IPS-15b (cell line): ENCODE measurements around the gene PTPRZ1.

Experiments used
- H3K27me3 ChIP-seq: one replicate; pipeline ENCODE4 v1.6.1; 2013; ENCODE audit warnings: low read length; ENCODE audit not compliant: control insufficient read depth, insufficient read depth
- H3K36me3 ChIP-seq: one replicate; pipeline ENCODE4 v1.6.1; 2013; ENCODE audit warnings: low read length; ENCODE audit not compliant: control insufficient read depth, insufficient read depth
- H3K4me1 ChIP-seq: one replicate; pipeline ENCODE4 v1.6.1; 2013; ENCODE audit warnings: mild to moderate bottlenecking, low read length; ENCODE audit not compliant: control insufficient read depth, insufficient read depth
- H3K4me3 ChIP-seq: one replicate; pipeline ENCODE4 v1.5.1; 2013; ENCODE audit warnings: low read depth, low read length
- H3K9ac ChIP-seq: one replicate; pipeline ENCODE4 v1.6.1; 2013; ENCODE audit warnings: low read depth, mild to moderate bottlenecking, low read length
- H3K9me3 ChIP-seq: one replicate; pipeline ENCODE4 v1.6.1; 2013; ENCODE audit warnings: mild to moderate bottlenecking, low read length; ENCODE audit not compliant: control insufficient read depth, insufficient read depth

Gene PTPRZ1

GRCh38 chr7:121961089-121961867 is 88.3 kb downstream of the PTPRZ1 start:
- no peak overlapping the region for H3K4me3 ChIP-seq
- peaks cover 24% of the 10 kb centered on the region for H3K4me1 ChIP-seq
- no peak overlapping the region for H3K9ac ChIP-seq
- no peaks in the 10 kb centered on the region for H3K27me3 ChIP-seq
- no peaks in the 10 kb centered on the region for H3K9me3 ChIP-seq
- no peaks in the 10 kb centered on the region for H3K36me3 ChIP-seq

- Histone ChIP-seq H3K36me3 (no peaks in the 10 kb centered on the region), H3K4me1 (peaks cover 22% of the 10 kb centered on the region), H3K4me3 (no peak overlapping the region), H3K9ac (no peak overlapping the region), H3K27me3 (no peaks in the 10 kb centered on the region), H3K9me3 (no peaks in the 10 kb centered on the region)
Observed at GRCh38 chr7:121966276-121966934, 93.4 kb downstream of the PTPRZ1 start.

DNA sequence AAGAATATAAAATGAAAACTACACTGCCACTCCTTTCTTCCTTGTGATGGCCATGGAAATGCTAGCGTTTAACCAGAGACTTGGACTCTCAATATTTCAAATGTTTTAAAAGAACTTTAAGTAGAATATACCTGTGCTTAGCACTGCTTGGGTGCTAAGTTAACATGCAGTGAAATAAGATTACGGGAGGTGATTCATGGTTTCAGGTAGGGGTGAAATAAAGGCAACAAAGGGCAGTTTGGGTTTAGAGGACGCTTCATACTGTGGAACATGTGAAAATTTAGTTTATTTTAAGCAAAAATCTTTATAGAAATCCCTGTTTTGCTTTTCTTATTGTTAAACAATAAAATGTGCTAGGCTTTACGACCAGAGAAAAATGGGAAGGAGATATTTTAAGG is 94.0 kb downstream of the PTPRZ1 start:
- H3K9ac ChIP-seq: no peak overlapping the region
- no peak overlapping the region for H3K4me3 ChIP-seq
- no peaks in the 10 kb centered on the region for H3K9me3 ChIP-seq
- H3K27me3 ChIP-seq: no peaks in the 10 kb centered on the region
- no peaks in the 10 kb centered on the region for H3K36me3 ChIP-seq
- peaks cover 17% of the 10 kb centered on the region for H3K4me1 ChIP-seq

- Histone ChIP-seq H3K9me3 (no peaks in the 10 kb centered on the region), H3K36me3 (peaks cover 5% of the 10 kb centered on the region), H3K27me3 (no peaks in the 10 kb centered on the region), H3K4me3 (no peak overlapping the region), H3K4me1 (no peaks in the 10 kb centered on the region), H3K9ac (no peak overlapping the region)
Observed at GRCh38 chr7:121985476-121986030, 112.6 kb downstream of the PTPRZ1 start.

GRCh38 chr7:121992068-121992467 is 119.1 kb downstream of the PTPRZ1 start:
- H3K36me3 ChIP-seq: peaks cover 5% of the 10 kb centered on the region
- no peak overlapping the region for H3K9ac ChIP-seq
- no peaks in the 10 kb centered on the region for H3K4me1 ChIP-seq
- no peak overlapping the region for H3K4me3 ChIP-seq
- no peaks in the 10 kb centered on the region for H3K9me3 ChIP-seq
- H3K27me3 ChIP-seq: no peaks in the 10 kb centered on the region

DNA sequence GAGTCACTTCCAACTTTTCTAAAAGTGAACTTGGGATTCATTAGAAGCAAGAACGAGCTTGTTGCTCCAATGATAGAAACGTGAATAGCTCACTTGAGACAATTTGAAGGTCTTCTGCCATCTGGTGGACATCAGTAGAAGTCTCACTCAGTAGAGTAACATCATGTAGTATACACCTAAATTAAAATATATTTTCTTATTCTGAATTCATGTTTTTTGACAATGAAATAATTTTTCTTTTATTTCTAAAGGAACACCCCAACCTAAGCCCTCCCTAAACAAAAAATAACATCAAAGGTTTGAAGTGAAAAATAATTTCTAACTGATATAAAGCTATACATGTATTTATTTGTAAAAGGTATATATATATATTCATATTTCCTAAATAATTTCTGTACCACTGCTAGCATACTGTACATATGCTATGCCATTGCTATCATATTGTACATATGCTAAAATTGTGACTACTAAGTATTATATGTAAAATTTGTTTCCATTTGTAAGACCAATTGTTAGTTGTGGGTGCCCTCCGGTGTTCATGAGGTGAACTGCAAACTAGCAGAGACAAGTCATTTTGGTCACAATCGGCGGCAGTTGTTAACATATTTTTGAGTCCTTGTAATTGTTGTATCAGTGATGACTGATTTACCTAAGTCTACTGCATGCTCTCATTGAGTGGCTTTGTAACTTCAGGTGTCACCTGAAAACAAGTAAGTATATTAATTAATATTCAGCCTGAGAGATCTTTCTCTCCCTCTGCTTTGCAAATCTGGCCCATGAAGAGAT is 121.9 kb downstream of the PTPRZ1 start:
- H3K9me3 ChIP-seq: no peaks in the 10 kb centered on the region
- no peak overlapping the region for H3K9ac ChIP-seq

DNA sequence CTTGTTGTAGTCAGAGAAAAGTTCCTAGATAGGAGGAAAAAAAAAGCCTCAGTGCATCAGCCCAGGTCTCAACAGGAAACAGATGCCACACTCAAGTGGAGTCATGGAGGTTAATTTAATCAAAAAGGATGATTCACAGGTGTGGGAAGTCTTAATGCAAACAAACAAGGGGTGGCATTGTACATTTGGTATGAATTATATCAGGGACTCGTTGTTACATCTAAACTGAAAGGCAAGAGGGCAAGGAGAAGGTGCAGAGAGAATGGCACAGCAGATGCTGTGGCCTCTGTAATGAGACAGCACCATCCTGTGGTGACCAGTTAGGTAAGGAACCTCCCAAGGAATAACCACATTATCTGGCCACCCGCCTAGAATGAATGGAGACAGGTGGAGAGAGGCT is 133.7 kb downstream of the PTPRZ1 start:
- H3K4me3 ChIP-seq: no peak overlapping the region

More for the DNA sequence above, 121.9 kb downstream of the PTPRZ1 start:
- Histone ChIP-seq H3K36me3 (peaks cover 6% of the 10 kb centered on the region), H3K4me1 (no peaks in the 10 kb centered on the region), H3K4me3 (no peak overlapping the region), H3K27me3 (no peaks in the 10 kb centered on the region)

GRCh38 chr7:122010116-122010515 is 137.2 kb downstream of the PTPRZ1 start:
- Histone ChIP-seq H3K9ac (no peak overlapping the region), H3K4me1 (no peaks in the 10 kb centered on the region), H3K4me3 (no peak overlapping the region), H3K36me3 (peaks cover 6% of the 10 kb centered on the region), H3K9me3 (no peaks in the 10 kb centered on the region), H3K27me3 (no peaks in the 10 kb centered on the region)

More for the DNA sequence above, 133.7 kb downstream of the PTPRZ1 start:
- Histone ChIP-seq H3K9me3 (no peaks in the 10 kb centered on the region), H3K4me1 (no peaks in the 10 kb centered on the region), H3K27me3 (no peaks in the 10 kb centered on the region), H3K36me3 (peaks cover 6% of the 10 kb centered on the region), H3K9ac (no peak overlapping the region)

DNA sequence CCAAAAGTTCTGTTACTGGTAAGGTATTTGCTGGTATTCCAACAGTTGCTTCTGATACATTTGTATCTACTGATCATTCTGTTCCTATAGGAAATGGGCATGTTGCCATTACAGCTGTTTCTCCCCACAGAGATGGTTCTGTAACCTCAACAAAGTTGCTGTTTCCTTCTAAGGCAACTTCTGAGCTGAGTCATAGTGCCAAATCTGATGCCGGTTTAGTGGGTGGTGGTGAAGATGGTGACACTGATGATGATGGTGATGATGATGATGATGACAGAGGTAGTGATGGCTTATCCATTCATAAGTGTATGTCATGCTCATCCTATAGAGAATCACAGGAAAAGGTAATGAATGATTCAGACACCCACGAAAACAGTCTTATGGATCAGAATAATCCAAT is 140.1 kb downstream of the PTPRZ1 start:
- Histone ChIP-seq H3K9ac (no peak overlapping the region), H3K36me3 (peaks cover 6% of the 10 kb centered on the region), H3K4me3 (no peak overlapping the region), H3K27me3 (no peaks in the 10 kb centered on the region), H3K9me3 (no peaks in the 10 kb centered on the region), H3K4me1 (no peaks in the 10 kb centered on the region)

- H3K9ac ChIP-seq: no peak overlapping the region
- no peaks in the 10 kb centered on the region for H3K27me3 ChIP-seq
- no peaks in the 10 kb centered on the region for H3K9me3 ChIP-seq
- H3K4me3 ChIP-seq: no peak overlapping the region
- H3K36me3 ChIP-seq: peaks cover 6% of the 10 kb centered on the region
- H3K4me1 ChIP-seq: no peaks in the 10 kb centered on the region
Observed at GRCh38 chr7:122013630-122014029, 140.7 kb downstream of the PTPRZ1 start.

GRCh38 chr7:122014697-122015096 is 141.7 kb downstream of the PTPRZ1 start:
- Histone ChIP-seq H3K4me1 (no peaks in the 10 kb centered on the region), H3K9ac (no peak overlapping the region), H3K4me3 (no peak overlapping the region), H3K27me3 (no peaks in the 10 kb centered on the region), H3K9me3 (no peaks in the 10 kb centered on the region), H3K36me3 (peaks cover 6% of the 10 kb centered on the region)
